Vagina (tissue), 2 donors: ENCODE results near the gene CTSZ.

ENCODE experiments used
- CTCF ChIP-seq, 3 experiments: fragments of 450-650 bp in 2 of 3; fragments of 200-600 bp in 1 of 3; sonication (generic) in 1 of 3; IDR thresholded peaks; one replicate each; pipeline ENCODE4 v1.5.1; 2017 to 2019; ENCODE audit warnings: antibody characterized with exemption in 3 of 3, mild to moderate bottlenecking in 2 of 3, moderate library complexity in 2 of 3
- POLR2A ChIP-seq, 2 donors: fragments of 450-650 bp; IDR thresholded peaks; one replicate each; pipeline ENCODE4 v1.6.1; 2017; ENCODE audit warnings: antibody characterized with exemption in 2 of 2, mild to moderate bottlenecking in 2 of 2, moderate library complexity in 2 of 2
- POLR2AphosphoS5 ChIP-seq, 2 donors: sonication (generic); formaldehyde crosslinking; IDR thresholded peaks; one replicate each; pipeline ENCODE4 v1.9.0; 2017; ENCODE audit warnings: antibody characterized with exemption in 2 of 2, mild to moderate bottlenecking in 2 of 2, low read depth in 1 of 2; ENCODE audit not compliant: insufficient read depth in 1 of 2

GRCh38 chr20:58990651-58991445, 16.2 kb downstream of the CTSZ start:
- no peak for TF ChIP-seq CTCF (IDR thresholded peaks at IDR 0.05)
- TF ChIP-seq POLR2A (IDR thresholded peaks at IDR 0.05), result no peak
- no peak for TF ChIP-seq POLR2AphosphoS5 (IDR thresholded peaks at IDR 0.05; ENCODE audit: insufficient read depth in 1 of 2, low read depth in 1 of 2)
